LoVo (cell line): ENCODE measurements around the gene LRFN5.
"Not testable (repeated sequence)": the region's sequence is repeated elsewhere in the genome, so short reads cannot be mapped to it uniquely, and the experiment has no call there.

Experiments used
- DNase-seq: peaks from one replicate; pipeline ENCODE4 v3.0.0-alpha.2; 2016; ENCODE audit warnings: low spot score

The LRFN5 gene

DNA sequence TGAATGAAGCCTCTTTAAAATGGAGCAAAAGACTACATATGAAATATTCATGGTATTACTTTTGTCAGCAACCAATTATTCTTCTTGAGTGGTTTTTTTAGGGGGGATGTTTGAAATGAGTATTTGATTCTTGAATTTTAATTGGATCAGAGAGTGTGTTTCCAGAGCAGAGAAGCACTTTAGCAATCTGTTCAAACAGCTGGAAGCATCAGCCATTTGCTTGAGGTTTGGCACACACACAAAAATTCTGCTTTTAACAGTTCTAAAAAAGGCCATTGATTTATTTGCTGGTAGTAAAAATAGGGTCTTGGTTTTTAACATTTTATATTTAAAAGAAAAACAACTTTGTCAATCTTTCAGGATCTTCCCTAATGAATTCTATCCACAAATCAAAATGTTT, 292.7 kb downstream of the LRFN5 start:
- DNase-seq = no peak

DNA sequence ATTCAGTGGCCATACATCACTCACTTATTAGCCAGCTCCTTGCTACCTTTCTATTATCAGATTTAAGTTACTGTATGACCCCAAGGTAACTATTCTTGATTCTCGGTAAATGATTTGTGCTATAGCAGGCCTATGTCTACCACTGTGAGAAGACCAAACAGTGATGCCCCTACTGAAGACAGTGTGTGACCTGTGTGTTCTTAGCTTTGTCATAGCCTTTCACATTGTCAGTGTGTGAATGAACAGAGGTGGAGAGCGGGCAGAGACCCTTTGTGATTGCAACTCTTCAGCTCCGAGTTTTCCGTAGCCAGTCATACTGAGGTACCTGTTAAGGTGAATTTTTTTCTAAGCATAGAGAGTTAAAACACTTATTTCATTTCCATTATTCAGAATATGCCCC, 294.0 kb downstream of the LRFN5 start:
- DNase-seq = no peak

DNA sequence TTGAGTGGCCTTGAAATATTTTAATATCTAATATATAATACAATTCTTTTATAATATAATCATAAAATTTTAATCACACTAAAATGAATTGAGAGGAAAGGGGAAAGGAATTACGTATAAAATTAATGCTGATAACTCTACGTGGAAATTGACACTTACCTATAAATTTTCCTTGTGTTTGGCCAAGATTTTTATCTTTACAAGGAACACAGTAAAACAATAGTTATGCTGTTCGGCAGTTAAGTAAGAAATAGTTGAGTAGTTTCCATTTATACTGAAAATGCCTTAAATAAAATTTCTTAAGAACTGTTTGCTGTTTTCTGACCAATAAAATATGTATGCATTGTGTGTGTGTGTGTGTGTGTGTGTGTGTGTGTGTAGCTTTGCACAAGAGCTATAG, 294.4 kb downstream of the LRFN5 start:
- DNase-seq = no peak

DNA sequence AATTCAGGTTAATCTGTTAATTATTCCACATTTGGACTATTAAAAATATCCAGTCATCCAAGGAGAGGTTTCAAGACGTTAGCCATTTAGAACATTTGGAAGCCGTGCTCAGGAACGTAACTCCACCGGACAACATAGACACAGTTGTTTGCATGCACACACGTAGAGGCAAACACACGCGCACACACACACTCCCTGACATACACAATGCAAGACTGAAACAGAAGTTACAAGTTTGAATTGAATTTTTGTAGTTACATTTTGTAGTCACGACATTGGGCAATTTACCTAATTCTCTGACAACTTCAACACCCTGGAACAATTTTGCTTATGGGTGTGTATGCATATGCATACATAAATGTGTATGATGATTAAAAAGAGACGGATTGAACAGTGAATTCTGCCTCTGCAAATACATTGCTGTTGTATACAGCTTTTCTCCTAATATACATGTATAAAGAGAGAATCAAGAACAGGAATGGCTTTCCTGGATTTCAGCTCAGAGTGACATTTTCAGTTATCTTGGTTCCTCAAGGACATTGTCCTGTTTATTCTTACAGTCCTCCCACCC, 298.8 kb downstream of the LRFN5 start:
- DNase-seq = no peak

DNA sequence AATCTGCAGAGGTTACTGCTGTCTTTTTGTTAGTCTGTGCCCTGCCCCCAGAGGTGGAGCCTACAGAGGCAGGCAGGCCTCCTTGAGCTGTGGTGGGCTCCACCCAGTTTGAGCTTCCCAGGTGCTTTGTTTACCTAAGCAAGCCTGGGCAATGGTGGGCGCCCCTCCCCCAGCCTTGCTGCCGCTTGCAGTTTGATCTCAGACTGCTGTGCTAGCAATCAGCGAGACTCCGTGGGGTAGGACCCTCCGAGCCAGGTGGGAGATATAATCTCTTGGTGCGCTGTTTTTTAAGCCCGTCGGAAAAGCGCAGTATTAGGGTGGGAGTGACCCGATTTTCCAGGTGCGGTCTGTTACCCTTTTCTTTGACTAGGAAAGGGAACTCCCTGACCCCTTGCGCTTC, 304.5 kb downstream of the LRFN5 start:
- not testable (repeated sequence) for DNase-seq

DNA sequence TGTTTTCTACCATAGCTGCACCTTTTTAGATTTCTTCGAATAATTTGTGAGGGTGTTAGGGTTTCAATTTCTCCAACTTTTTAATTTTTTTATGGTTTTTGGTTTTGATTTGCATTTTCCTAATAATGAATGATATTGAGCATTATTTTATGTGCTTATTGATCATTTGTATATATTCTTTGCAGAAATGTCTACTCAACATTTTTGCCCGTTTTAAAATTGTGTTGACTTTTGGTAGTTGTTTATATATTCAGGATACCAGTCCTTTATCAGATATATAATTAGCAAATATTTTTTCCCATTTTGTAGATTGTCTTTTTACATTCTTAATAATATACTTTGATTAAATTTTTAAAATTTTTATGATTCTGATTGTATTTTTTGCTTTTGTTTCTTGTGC, 306.7 kb downstream of the LRFN5 start:
- no peak for DNase-seq

DNA sequence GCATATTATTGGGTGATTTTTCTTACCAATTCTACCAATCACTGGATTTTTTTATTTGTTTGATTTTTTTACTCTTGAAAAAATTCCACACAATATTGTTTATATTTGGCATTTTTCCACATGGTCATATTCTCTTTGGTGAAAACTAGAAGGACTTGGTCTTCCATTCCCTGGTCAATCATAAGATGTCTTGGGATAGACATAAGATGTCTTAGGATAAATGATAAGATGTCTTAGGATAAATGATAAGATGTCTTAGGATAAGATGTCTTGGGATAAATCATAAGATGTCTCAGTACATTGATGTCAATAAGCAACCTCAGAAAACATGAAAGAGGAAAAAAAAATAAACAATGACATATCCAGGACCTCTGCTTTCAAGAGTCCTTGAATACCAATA, 309.1 kb downstream of the LRFN5 start:
- DNase-seq = no peak

DNA sequence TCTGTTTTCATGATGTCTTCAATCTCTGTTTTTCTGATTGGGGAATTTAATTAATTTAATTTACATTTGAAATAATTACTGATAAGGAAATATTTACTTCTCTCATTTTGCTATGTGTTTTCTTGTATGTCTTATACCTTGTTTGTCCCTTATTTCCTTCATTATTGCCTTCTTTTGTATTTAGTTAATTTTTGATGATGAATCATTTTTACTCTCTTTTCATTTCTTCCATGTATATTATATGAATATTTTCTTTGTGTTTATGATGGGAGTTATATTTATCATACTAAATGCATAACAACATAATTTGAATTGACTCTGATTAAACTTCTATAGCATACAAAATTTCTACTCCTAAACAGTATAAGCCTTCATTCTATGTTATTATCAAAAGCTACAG, 309.6 kb downstream of the LRFN5 start:
- DNase-seq = no peak

DNA sequence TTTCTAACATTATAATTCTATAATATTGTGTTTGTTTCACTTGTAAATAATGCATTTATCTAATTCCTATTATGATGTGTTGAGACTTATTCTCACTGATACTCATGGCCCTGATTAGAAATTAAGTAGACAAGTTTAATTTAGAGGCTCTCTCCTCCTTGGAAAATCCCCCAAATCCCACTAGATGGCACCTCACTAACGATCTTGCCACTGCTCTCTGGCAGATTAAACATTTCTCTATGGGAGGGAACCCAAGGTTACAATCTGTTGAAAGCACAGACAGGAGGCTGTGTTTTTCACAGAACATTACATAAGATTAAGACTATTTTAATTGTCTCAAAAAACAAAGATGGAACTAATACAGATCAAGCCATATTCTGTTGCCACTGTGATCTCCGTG, 318.7 kb downstream of the LRFN5 start:
- DNase-seq = no peak

DNA sequence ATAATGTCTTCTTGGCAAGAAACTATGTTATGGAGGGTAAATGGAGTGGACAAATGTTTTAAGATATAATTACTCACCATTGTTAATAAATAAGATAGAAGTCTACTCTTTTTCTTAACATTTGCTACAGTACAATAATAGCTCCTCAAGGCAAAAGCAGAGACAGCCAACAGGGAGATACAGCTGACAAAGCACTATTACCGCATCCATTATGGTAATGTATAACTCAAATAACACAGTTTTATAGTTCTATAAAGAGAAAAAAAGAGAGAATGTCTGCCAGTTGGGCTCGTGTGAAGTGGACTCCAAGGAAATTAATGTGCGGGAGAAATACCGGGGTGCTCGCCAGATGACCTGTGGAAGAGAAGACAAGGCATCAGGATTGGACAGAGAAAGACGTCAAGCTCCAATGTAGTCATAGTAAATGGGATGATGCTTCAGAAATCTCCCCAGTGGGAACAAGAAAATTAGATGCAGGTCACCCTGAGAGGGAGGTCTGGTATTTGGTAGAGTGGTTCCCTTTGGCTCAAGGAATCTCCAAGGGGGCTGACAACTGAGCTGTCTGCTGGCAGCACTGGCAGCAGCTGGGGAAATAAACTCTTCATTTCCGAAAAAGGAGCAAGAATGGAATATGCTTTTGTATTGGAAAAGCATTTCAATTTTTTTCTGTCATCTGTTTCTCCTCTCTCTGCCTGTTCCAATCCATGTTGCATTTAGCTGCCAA, 343.9 kb downstream of the LRFN5 start:
- no peak for DNase-seq
